Gastrocnemius medialis (tissue), 4 donors: ENCODE results near the gene SOD3.

Experiments used
- CTCF ChIP-seq, 5 experiments: fragments of 450-650 bp in 3 of 5; fragments of 200-600 bp in 2 of 5; sonication (generic) in 2 of 5; IDR thresholded peaks in 4 of 5; conservative IDR thresholded peaks in 1 of 5; 1 replicate in 4 of 5; 2 replicates in 1 of 5; pipeline ENCODE4 v1.5.1; 2016 to 2019; ENCODE audit warnings: antibody characterized with exemption in 5 of 5, mild to moderate bottlenecking in 3 of 5, moderate library complexity in 3 of 5
- POLR2A ChIP-seq, 2 donors: fragments of 450-650 bp; IDR thresholded peaks; one replicate each; pipeline ENCODE4 v1.6.1; 2017; ENCODE audit warnings: antibody characterized with exemption in 2 of 2, mild to moderate bottlenecking in 2 of 2, moderate library complexity in 2 of 2

- no peak for TF ChIP-seq CTCF (IDR thresholded peaks at IDR 0.05 in 4 of 5, conservative IDR thresholded peaks at IDR 0.05 in 1 of 5)
- no peak for TF ChIP-seq POLR2A (IDR thresholded peaks at IDR 0.05)
These were observed 42.4 kb downstream of the SOD3 start for GRCh38 chr4:24837781-24838180.
